Neuronal stem cell (in vitro differentiated cells): ENCODE measurements around the gene AR.

Experiments used
- DNase-seq: peaks from one replicate; pipeline ENCODE4 v3.0.0-alpha.2; 2013; ENCODE audit warnings: low spot score
- H2AFZ ChIP-seq: one replicate; pipeline ENCODE4 v1.6.1; 2013; ENCODE audit warnings: mild to moderate bottlenecking, low read length, inconsistent platforms
- H2AK5ac ChIP-seq: 2 replicates; pipeline ENCODE4 v1.6.1; 2013; ENCODE audit warnings: low read depth, mild to moderate bottlenecking, inconsistent platforms, low read length, moderate library complexity, mixed read lengths
- H2BK120ac ChIP-seq: 2 replicates; pipeline ENCODE4 v1.6.1; 2013; ENCODE audit warnings: low read depth, mild to moderate bottlenecking, inconsistent platforms, low read length, moderate library complexity, mixed read lengths
- H2BK12ac ChIP-seq: one replicate; pipeline ENCODE4 v1.6.1; 2013; ENCODE audit warnings: low read length, inconsistent platforms
- H2BK15ac ChIP-seq: 2 replicates; pipeline ENCODE4 v1.6.1; 2013; ENCODE audit warnings: mild to moderate bottlenecking, low read length, inconsistent platforms, mixed read lengths
- H2BK5ac ChIP-seq: one replicate; pipeline ENCODE4 v1.6.1; 2013; ENCODE audit warnings: inconsistent platforms, mild to moderate bottlenecking, low read length, moderate library complexity
- H3K14ac ChIP-seq: one replicate; pipeline ENCODE4 v1.6.1; 2013; ENCODE audit warnings: low read length, inconsistent platforms
- H3K18ac ChIP-seq: 2 replicates; pipeline ENCODE4 v1.6.1; 2013; ENCODE audit warnings: low read length, inconsistent platforms
- H3K23ac ChIP-seq: 2 replicates; pipeline ENCODE4 v1.6.1; 2013; ENCODE audit warnings: low read depth, mild to moderate bottlenecking, mixed read lengths, low read length, inconsistent platforms; ENCODE audit not compliant: poor library complexity
- H3K27ac ChIP-seq: replicated peaks from 3 replicates; pipeline ENCODE4 v1.5.1; 2013; ENCODE audit warnings: low read length, inconsistent platforms
- H3K27me3 ChIP-seq, 3 experiments: 2 replicates each; pipeline ENCODE4 v1.6.1; 2013; ENCODE audit warnings: low read length in 3 of 3, mild to moderate bottlenecking in 2 of 3, inconsistent platforms in 1 of 3, low read depth in 1 of 3, mixed read lengths in 1 of 3, moderate library complexity in 1 of 3; ENCODE audit not compliant: control insufficient read depth in 3 of 3, insufficient read depth in 3 of 3
- H3K36me3 ChIP-seq, 2 donors: replicated peaks in 1 of 2; 2 replicates each; pipeline ENCODE4 v1.6.1; 2013; ENCODE audit warnings: low read length in 2 of 2; ENCODE audit not compliant: control insufficient read depth in 2 of 2, insufficient read depth in 2 of 2
- H3K4ac ChIP-seq: 2 replicates; pipeline ENCODE4 v1.6.1; 2013; ENCODE audit warnings: inconsistent platforms, mild to moderate bottlenecking, low read length, moderate library complexity
- H3K4me1 ChIP-seq, 2 donors: 1 replicate in 1 of 2; 2 replicates in 1 of 2; pipeline ENCODE4 v1.6.1; 2013; ENCODE audit warnings: low read length in 2 of 2, low read depth in 1 of 2; ENCODE audit not compliant: control insufficient read depth in 2 of 2, insufficient read depth in 1 of 2
- H3K4me2 ChIP-seq: one replicate; pipeline ENCODE4 v1.6.1; 2013; ENCODE audit warnings: mild to moderate bottlenecking, low read length, inconsistent platforms; ENCODE audit not compliant: insufficient read depth, poor library complexity, severe bottlenecking
- H3K4me3 ChIP-seq, 2 donors: 2 replicates each; pipeline ENCODE4 v1.5.1; 2013; ENCODE audit warnings: low read length in 2 of 2, mild to moderate bottlenecking in 2 of 2, inconsistent platforms in 1 of 2, moderate library complexity in 1 of 2
- H3K79me1 ChIP-seq: one replicate; pipeline ENCODE4 v1.6.1; 2013; ENCODE audit warnings: low read depth, mild to moderate bottlenecking, inconsistent platforms, low read length, moderate library complexity
- H3K9ac ChIP-seq: one replicate; pipeline ENCODE4 v1.6.1; 2013; ENCODE audit warnings: mild to moderate bottlenecking, low read depth, low read length, inconsistent platforms; ENCODE audit not compliant: poor library complexity
- H3K9me3 ChIP-seq, 2 donors: replicated peaks in 1 of 2; 2 replicates each; pipeline versions ENCODE3 to v1.6.1; 2013; ENCODE audit warnings: low read length in 2 of 2, mild to moderate bottlenecking in 2 of 2, inconsistent platforms in 1 of 2, low read depth in 1 of 2, mixed read lengths in 1 of 2, moderate library complexity in 1 of 2; ENCODE audit not compliant: control insufficient read depth in 2 of 2, insufficient read depth in 1 of 2
- H4K8ac ChIP-seq: one replicate; pipeline ENCODE4 v1.6.1; 2013; ENCODE audit warnings: low read depth, mild to moderate bottlenecking, inconsistent platforms, low read length, moderate library complexity
- H4K91ac ChIP-seq: one replicate; pipeline ENCODE4 v1.6.1; 2013; ENCODE audit warnings: low read length, low read depth, mild to moderate bottlenecking, inconsistent platforms; ENCODE audit not compliant: poor library complexity
- WGBS, 2 donors: extraction: QIAGEN DNeasy Blood & Tissue Kit; methylation state at CpG; one replicate each; pipeline ENCODE4 v1.1.7; 2013; ENCODE audit warnings: missing lambda C conversion rate in 2 of 2, mixed read lengths in 1 of 2; ENCODE audit not compliant: insufficient read length in 2 of 2, insufficient replicate concordance in 1 of 2; ENCODE audit errors: extremely low coverage in 2 of 2; 5-methylcytosine and 5-hydroxymethylcytosine counted together

Gene AR

GRCh38 chrX:67614423-67614822 is 70.6 kb downstream of the AR start:
- H2BK12ac ChIP-seq = no peak overlapping the region
- H3K36me3 ChIP-seq = no peaks in the 10 kb centered on the region
- H2AK5ac ChIP-seq = no peak overlapping the region
- no peaks in the 10 kb centered on the region for H3K4me1 ChIP-seq
- WGBS, 2 donors = no CpG with 5 or more reads among the region's 1 CpG
- no peak overlapping the region for H3K9ac ChIP-seq
- no peak overlapping the region for H3K23ac ChIP-seq
- H3K27ac ChIP-seq = no peak overlapping the region
- H3K9me3 ChIP-seq = no peaks in the 10 kb centered on the region
- H4K91ac ChIP-seq = no peak overlapping the region
- no peak overlapping the region for H3K4me3 ChIP-seq
- H3K79me1 ChIP-seq = no peaks in the 10 kb centered on the region
- no peak overlapping the region for H2BK15ac ChIP-seq
- H2BK5ac ChIP-seq = no peak overlapping the region
- H3K27me3 ChIP-seq = no peaks in the 10 kb centered on the region
- no peak overlapping the region for H3K14ac ChIP-seq
- no peak for DNase-seq
- no peak overlapping the region for H2AFZ ChIP-seq
- no peak overlapping the region for H2BK120ac ChIP-seq
- H3K4me2 ChIP-seq = no peak overlapping the region
- no peak overlapping the region for H3K4ac ChIP-seq
- no peak overlapping the region for H3K18ac ChIP-seq
- no peak overlapping the region for H4K8ac ChIP-seq

GRCh38 chrX:67619253-67619652 is 75.4 kb downstream of the AR start:
- H3K27ac ChIP-seq = no peak overlapping the region
- H2BK120ac ChIP-seq = no peak overlapping the region
- H3K79me1 ChIP-seq = no peaks in the 10 kb centered on the region
- H3K18ac ChIP-seq = no peak overlapping the region
- H3K36me3 ChIP-seq = no peaks in the 10 kb centered on the region
- H2AK5ac ChIP-seq = no peak overlapping the region
- no peak overlapping the region for H3K4ac ChIP-seq
- H3K14ac ChIP-seq = no peak overlapping the region
- H2BK12ac ChIP-seq = no peak overlapping the region
- H3K27me3 ChIP-seq = no peaks in the 10 kb centered on the region
- no peak overlapping the region for H2AFZ ChIP-seq
- H3K4me2 ChIP-seq = no peak overlapping the region
- H2BK15ac ChIP-seq = no peak overlapping the region
- H4K8ac ChIP-seq = no peak overlapping the region
- H4K91ac ChIP-seq = no peak overlapping the region
- H3K9ac ChIP-seq = no peak overlapping the region
- no peak for DNase-seq
- H3K4me1 ChIP-seq = no peaks in the 10 kb centered on the region
- no peaks in the 10 kb centered on the region for H3K9me3 ChIP-seq
- WGBS, 2 donors = no CpG with 5 or more reads among the region's 1 CpG
- no peak overlapping the region for H3K23ac ChIP-seq
- H3K4me3 ChIP-seq = no peak overlapping the region
- no peak overlapping the region for H2BK5ac ChIP-seq

GRCh38 chrX:67622053-67622585 is 78.3 kb downstream of the AR start:
- no peaks in the 10 kb centered on the region for H3K79me1 ChIP-seq
- H3K27ac ChIP-seq = no peak overlapping the region
- no peaks in the 10 kb centered on the region for H3K4me1 ChIP-seq
- H4K91ac ChIP-seq = no peak overlapping the region
- H2BK5ac ChIP-seq = no peak overlapping the region
- no peak overlapping the region for H3K9ac ChIP-seq
- H2BK15ac ChIP-seq = no peak overlapping the region
- H3K14ac ChIP-seq = no peak overlapping the region
- H4K8ac ChIP-seq = no peak overlapping the region
- H3K9me3 ChIP-seq = no peaks in the 10 kb centered on the region
- H3K27me3 ChIP-seq = no peaks in the 10 kb centered on the region
- no peak for DNase-seq
- H3K18ac ChIP-seq = no peak overlapping the region
- H2AFZ ChIP-seq = no peak overlapping the region
- no peak overlapping the region for H2BK120ac ChIP-seq
- H2AK5ac ChIP-seq = no peak overlapping the region
- no peak overlapping the region for H3K4me2 ChIP-seq
- no peak overlapping the region for H3K4me3 ChIP-seq
- H3K23ac ChIP-seq = no peak overlapping the region
- no peak overlapping the region for H2BK12ac ChIP-seq
- H3K36me3 ChIP-seq = no peaks in the 10 kb centered on the region
- no CpG with 5 or more reads among the region's 2 CpGs for WGBS, 2 donors
- no peak overlapping the region for H3K4ac ChIP-seq

DNA sequence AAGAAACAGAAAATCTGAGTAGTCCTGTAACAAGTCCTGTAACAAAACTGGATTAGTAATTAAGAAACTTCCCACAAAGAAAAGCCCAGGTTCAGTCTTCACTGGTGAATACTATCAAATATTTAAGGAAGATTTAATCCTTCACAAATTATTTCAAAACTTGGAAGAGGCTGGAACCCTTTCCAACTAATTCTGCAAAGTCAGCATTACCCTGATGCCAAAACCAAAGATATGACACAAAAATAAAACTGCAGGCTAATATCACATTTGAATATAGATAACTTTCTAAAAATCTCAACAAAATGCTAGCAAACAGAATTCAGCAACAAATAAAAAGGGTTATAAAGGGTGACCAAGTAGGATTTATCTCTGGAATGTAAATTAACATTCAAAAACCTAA is 80.5 kb downstream of the AR start:
- no peak overlapping the region for H2BK15ac ChIP-seq
- H4K8ac ChIP-seq = no peak overlapping the region
- H3K4me3 ChIP-seq = no peak overlapping the region
- no peak overlapping the region for H4K91ac ChIP-seq
- no peaks in the 10 kb centered on the region for H3K79me1 ChIP-seq
- H2BK12ac ChIP-seq = no peak overlapping the region
- DNase-seq = no peak
- H2AK5ac ChIP-seq = no peak overlapping the region
- H2BK120ac ChIP-seq = no peak overlapping the region
- no peak overlapping the region for H3K14ac ChIP-seq
- H3K18ac ChIP-seq = no peak overlapping the region
- no peaks in the 10 kb centered on the region for H3K9me3 ChIP-seq
- H2BK5ac ChIP-seq = no peak overlapping the region
- H3K36me3 ChIP-seq = no peaks in the 10 kb centered on the region
- no peak overlapping the region for H3K4ac ChIP-seq
- no peak overlapping the region for H2AFZ ChIP-seq
- no peaks in the 10 kb centered on the region for H3K4me1 ChIP-seq
- no peak overlapping the region for H3K23ac ChIP-seq
- no peaks in the 10 kb centered on the region for H3K27me3 ChIP-seq
- H3K4me2 ChIP-seq = no peak overlapping the region
- no peak overlapping the region for H3K9ac ChIP-seq
- H3K27ac ChIP-seq = no peak overlapping the region
